Hindlimb muscle (tissue), 1 donor: Measurements from ENCODE around the gene DNAJC6. TPM values are rescaled to one million over a fixed set of nuclear protein-coding genes. Genes with fewer than 3 reads are reported as not detected.
A peak's percentile ranks its signal among the peaks of the same experiment; 100 is the strongest.

Source experiments
- DNase-seq: peaks from one replicate; pipeline ENCODE4 v3.0.0-alpha.2; 2013
- polyA plus RNA-seq: library from polyadenylated mRNA; unstranded; fragments of 120-200 nt; gene quantifications from one replicate; pipeline ENCODE4 v1.2.1, GENCODE V29; 2013; ENCODE audit not compliant: insufficient read length

DNAJC6 gene
- polyA plus RNA-seq, 1 donor = 0.56 TPM

DNA sequence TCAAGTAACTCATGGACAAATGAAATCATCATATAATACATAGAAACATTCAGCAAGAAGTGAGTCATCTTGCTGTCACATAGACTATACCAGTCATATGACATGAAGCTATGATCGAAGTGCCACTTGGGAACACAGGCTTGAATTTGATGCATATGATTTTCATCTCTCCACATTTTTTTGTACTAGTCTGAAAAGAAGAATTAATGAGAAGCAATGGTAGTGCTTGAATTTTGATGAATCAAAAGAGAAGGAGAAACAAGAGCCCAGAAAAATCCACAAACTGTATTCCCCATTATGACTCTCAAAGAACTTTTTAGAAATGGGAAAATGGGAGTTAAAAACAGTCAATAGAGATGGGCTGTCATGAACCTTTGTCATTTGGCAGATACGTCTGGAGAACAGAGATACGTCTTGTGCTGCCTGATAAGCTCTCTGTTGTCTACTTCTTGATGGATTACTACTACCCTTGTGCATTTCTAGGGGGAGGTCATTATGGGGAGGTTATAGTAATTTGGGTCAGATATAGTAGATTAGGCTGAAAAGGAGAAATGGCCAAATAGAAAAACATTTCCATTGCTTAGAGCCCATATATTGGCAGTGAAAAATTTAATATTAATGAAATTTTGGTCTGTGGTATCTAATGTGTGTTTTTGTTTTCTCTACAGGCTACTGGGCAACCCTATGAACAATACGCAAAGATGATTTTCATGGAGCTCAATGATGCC, 103.1 kb downstream of the DNAJC6 start:
- DNase-seq = no peak

DNA sequence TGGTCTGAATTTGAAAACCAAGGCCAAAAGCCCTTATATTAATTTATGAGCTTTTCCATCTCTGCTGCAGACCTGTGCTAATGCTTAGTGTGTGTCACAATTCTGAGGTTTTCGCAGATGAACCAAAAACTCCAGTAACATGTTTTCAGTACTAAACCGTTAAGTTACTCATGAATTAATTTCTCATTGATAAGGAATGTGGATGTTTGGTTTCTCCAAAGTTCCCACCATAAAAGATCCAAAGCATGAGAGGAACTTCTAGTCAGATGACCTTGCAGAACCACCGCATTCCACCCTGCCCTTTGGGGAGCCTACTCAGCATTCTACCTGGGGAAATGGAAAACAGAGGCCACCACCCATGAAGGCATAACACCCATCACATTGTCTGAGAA, 103.6 kb downstream of the DNAJC6 start:
- DNase-seq = no peak

DNA sequence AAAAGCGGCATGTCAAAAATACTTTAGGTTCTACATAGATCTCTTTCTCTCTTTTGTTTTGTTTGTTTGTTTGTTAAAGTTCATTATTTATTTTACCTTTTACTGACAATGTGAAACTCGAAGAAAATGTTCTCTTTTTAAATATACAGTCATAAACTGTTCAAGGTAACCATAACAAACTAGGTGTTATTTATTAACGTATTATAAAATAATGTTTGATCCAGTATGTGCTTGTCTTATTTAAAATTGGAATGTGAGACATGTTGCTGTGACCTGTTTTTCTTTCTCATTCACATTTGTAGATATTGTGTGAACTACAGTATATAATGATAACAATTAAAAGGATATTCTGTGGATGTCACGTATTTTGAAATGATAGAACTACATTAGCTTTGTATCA, 105.2 kb downstream of the DNAJC6 start:
- no peak for DNase-seq

DNA sequence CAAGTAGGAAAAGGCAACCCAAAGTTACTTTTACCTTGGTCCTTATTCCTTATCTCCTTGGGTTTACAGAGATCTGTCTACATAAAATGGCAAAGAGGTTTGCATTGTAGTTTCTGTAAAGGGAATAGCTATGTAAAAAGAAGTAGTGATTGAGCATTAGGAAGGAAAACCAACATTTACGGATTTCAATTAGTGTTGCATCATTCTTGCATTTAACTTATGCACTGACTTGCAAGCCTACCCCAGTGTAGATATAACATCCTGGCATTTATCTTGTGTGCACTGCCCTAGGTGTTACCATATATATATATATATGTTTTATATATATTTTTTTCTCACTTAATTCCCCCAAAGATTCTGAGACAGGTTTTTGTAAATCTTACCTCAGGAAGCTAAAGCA, 107.4 kb downstream of the DNAJC6 start:
- DNase-seq = no peak

DNA sequence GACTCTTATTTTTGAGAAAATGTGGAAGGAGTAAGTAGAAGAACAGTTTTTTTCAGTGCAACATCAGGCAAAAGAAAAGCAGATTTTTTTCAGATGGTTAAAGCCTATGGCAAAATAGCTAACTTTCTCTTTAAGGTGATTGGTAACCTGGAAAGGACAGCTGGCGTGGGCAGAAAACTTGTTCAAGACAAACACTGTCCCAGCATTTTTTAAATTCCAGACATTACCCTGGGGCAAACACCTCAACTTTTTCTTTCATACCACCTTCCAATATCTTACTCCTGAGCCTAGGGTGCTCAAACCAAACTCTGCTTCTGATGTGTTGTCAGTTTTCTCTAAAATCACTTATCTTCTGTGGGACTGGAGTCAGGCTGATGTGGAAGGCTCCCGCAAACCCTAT, 108.4 kb downstream of the DNAJC6 start:
- DNase-seq = no peak

DNA sequence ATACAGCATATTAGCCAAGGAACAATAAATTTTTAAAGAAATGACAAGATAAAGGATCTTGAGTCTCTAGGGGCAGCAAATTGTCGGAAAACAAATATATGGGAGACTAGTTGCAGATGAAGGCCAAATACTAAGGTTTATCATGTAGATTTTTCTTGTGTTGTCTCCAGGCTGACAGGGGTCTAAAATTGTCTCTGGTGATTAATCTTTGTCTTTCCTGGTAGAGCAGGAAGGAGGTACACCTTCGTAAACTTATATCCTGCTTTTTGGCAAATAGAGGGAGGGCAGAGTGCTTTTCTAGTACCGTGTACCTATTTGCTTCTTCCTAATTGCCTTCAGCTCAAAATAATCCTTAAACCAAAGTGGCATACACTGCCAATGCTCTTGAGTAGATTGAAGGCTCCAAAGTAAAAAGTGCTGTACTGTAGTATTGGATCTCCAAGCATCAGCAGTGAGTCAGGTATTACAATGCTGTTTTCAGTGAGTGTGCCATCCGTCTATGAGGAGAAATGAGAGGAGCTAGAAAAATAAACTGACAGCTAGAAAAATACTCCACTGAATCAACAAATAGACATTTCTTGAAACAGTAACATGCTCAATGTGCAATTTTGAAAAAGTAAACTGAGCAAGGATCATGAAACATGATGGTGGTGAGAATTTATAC, 109.3 kb downstream of the DNAJC6 start:
- DNase-seq = no peak

DNA sequence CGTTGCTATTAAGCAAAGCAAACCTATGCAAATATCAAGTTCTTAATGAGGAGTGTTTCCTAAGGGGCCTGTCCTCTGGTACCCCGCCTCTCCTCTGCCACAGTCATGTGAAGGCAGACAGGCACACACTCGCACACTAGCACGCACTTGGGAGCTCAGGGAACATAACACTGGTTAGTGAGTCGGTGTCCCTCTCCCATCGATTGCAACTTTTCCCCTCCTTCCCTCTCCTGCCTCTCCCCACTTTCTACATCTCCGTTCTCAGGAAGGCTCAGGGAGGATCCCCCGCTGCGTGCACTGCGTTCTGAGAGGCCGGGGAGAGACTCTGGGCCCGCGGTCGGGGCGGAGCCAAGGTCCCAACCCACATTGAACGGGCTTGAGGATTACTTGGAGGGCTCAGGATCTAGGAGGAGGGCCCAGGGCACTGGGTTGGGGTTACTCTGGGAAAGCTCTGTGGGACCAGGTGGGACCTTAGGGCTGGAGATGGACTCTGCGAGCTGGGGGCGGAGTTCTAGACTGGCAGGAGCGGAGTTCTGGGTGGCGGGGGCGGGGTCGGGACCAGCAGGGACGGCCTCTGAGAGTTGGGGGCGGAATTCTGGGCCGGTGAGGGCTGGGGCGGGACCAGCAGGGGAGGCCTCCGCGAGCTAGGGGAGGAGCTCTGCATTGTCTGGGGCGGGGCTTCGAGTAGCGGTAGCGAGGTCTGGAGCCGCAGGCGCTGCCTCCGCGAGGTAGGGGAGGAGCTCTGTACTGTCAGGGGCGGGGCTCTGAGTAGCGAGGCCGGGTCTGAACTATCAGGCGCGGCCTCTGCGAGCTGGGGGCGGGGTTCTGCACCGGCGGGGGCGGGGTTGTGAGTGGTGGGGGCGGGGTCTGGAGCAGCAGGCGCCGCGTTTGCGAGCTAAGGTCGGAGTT, 110.6 kb downstream of the DNAJC6 start:
- DNase-seq = peak; percentile 96

DNA sequence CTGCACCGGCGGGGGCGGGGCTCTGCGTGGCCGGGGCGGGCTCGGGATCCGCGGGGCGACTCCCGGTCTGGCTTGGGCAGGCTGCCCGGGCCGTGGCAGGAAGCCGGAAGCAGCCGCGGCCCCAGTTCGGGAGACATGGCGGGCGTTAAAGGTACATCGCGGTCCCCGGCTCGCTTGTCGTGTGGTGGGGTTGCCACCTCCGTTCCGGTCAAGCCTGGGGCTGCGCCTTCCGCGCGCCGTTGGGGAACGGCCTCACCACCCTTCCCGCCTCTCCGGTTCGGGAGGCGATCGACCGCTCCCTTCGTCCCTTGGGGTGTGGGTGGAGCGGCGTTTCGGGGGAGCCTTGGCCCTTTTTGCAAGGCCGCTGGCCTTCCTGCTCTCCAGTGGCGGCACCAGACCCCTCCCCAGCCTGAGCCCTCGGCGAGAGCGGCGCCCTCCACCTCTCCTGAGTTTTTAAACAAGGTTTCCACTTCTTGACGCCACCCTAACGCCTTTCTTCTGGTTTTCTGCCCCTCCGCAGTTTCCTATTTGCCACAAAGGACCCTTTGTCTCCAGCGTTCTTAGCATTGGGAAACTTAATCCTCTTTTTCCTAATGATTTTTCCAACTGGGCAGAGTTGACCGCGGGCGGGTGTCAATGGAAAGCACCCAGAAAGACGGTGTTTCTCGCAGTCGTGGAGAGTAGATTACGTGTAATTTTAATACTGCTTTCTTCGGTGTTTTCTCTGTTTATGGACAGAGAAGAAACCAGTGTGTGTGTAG, 111.4 kb downstream of the DNAJC6 start, which contains the start of the genes LEPR and LEPROT:
Gene LEPR, plus strand, starts transcription at position 79 of the 761 bp plus-strand sequence. CDS start 144,898 bp downstream, outside the sequence.
Gene LEPROT, plus strand, starts transcription at position 79 of the 761 bp plus-strand sequence. Its CDS starts 57 bp downstream, at position 136.
- DNase-seq = no peak

DNA sequence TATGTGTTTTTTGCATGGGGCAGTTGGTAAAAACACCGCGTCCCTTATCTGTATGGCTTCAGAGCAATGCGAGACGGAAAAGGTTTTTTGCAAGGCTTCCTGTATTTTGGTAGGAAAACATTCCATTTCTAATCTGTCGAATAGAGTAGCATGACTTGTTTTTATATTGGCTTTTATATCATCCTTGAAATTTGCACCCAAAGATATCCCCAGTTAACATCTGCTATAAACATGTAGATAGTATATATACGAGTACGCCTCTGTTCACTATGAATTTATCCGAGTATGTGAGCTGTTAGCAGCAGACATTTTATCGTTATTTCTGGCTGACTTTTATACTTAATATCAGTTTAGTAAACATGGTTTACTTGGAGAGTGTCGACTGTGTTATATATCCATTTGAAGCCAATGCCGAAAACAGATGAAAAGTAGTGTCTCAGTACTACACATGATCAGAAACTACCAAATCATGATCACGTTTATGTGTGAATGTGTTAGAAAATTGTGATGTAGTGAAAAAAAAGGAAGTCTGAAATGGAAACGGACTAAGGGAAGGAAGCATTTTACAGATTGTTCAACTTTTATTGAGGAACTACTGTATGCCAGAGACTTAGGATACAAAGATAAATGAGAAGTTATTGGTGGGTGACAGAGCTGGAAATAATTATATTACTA, 112.1 kb downstream of the DNAJC6 start:
- peak; percentile 5 for DNase-seq

DNA sequence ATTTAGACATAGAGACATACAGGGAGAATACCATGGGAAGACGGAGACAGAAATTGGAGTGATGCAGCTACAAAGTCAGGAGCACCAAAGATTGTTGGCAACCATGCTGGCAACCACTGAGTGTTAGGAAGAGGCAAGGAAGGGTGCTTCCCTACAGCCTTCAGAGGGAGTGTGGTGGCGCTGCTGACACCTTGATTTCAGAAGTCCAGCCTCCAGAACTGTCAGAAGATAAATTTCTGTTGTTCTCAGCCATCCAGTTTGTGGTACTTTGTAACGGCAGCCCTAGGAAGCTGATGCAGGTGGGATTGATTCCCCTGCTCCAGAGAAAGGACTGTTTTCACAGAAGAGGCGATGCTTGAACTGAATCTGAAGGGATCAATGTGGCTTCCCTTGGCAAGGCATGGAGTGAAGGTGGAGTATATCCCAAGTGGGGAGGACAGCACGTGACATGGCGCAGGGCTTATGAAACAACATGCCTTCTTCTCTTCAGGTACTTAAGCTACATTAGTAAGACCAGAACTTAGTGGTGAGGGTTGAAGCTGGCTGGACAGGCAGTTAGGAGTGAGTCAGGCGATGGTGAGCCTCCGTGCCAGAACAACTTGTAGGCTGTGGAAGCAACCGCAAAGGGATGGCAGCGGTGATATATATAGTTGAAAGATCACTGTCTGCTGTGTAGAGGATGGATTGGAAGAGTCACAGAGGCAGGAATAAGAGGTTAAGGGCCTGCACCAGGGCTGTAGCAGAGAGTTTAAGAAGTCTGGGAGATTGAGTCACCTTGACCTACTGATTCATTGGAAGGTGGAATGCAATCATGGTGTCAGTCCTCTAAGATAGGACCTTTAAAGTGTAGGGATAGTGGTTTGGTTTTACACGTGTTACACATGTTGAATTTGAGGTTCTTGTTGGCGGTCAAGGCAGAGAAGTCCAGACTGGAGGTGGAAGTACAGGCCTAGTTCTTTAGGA, 113.2 kb downstream of the DNAJC6 start:
- DNase-seq = no peak

DNA sequence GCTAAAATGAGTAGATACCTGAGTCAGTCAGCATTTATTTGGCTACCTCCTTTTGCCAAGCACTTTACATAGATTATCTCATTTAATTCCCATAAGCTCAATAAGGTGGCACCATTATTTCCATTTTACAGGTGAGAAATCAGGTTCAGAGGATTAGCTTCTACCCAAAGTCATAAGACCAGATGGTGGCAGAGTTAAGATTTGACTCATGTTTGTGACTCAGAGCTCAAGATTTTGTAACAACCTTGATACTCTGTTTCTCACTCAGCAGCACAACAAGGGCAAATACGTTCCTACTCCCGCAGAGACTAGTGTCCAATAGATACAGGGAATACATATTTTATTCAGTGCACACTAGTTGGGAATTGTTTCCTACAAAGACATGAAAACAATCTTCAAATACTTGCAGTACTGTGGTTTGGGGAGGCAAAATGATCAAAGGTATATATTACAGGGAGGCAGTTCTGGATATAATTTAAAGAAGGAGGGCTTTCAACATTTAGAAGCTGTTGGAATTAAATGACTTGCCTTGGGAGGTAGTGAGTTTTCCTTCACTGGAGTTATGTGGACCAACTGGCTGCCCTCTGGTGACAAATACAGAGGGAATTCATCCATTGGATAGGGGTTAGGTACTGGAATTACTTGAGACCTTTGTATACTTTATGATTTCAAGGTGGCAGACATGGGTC, 114.7 kb downstream of the DNAJC6 start:
- DNase-seq = no peak

DNA sequence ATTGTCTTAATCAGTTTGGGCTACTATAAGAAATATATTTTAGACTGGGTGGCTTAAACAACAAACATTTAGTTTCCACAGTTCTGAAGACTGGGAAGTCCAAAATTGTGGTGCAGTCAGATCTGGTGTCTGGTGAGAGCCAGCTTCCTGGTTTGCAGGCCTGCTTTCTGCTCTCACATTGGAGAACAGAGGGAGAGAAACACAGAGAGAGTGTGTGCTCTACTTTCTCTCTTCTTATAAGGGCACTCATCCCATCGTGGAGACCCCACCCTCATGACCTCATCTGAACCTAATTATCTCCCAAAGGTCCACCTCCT, 115.2 kb downstream of the DNAJC6 start:
- no peak for DNase-seq

DNA sequence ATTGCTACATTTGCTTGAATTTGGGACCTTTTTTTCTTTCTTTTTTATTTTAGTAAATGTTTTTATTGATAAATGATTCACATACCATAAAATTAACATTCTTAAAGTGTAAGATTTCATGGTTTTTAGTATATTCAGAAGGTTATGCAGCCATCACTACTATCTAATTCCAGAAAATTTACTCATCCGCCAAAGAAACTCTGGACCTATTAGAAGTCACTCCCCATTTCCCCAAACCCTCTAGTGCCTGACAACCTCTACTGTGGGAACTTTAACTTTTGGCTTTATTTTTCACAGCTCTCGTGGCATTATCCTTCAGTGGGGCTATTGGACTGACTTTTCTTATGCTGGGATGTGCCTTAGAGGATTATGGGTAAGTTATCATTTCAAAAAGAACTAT, 115.7 kb downstream of the DNAJC6 start:
- DNase-seq = no peak

DNA sequence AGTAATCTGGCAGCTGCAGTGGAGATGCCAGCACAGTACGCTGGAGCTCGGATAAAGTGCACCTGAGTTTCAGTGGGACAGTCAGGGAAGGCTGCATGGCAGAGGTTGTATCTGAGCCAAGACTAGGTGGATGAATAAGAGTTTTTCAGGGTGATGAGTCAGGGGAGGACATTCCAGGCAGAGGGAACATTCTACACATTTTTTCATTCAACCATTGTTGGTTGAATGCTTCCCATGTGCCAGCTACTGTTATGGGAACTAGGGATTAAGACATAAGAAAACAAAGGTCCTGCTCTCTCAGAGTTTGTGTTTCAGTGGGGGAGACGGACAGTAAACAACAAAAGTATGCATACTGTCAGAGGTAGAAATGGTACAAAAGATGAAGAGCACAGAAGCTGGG, 116.4 kb downstream of the DNAJC6 start:
- no peak for DNase-seq

DNA sequence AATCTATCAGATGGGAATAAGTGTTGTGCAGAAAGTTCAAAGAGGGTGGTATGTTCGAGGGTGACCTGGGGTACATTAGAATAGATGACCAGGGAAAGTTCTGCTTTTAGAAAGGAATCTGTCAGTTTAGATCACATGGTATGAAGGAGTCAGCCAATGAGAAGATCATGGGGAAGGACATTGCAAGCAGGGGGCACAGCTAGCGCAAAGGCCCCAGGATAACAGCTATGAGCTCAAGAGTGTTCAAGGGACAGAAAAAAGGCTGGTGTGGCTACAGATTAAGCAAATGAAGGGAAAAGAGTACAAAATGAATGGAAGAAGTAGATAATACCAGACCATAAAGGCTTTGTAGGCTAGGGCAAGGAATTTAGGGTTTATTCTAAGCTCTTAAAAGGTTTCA, 119.7 kb downstream of the DNAJC6 start:
- DNase-seq = no peak

DNA sequence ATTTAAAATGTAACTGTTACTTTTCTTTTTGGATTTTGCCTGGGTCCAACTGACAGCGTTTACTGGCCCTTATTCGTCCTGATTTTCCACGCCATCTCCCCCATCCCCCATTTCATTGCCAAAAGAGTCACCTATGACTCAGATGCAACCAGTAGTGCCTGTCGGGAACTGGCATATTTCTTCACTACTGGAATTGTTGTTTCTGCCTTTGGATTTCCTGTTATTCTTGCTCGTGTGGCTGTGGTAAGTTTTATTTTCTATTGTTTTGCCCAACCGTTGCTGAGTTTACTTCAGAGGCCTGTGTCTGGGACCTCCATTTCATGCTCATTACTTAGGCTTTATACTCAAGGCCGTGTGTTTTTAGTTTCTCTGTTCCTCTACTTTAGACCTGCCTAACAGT, 120.5 kb downstream of the DNAJC6 start:
- no peak for DNase-seq

DNA sequence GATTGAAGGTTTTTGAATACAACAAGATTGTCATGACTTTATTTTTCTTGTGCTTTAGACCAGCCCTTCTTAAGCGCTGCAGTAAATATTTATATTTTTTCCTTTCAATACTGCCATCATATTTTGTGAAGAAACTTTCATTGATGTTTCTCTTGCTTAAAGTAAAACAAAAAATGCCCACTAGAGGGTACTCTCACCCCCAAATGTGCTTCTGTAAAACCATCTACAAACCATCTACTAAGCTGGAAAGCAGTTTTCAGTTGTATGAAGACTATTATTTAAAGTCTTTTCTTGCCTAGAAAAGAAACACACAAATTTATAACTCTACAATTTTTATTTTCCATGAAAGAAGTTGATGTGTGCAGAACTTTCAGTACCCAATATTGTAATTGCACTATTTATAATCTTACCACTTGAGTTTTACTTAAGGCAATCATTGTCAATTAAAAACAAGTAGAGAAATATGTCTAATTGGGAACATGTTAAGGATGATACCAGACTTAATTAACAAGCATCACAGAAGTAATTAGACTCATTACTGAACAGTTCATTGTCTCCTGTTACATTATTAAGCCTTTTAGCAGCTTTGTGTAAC, 121.9 kb downstream of the DNAJC6 start:
- peak; percentile 32 for DNase-seq

DNA sequence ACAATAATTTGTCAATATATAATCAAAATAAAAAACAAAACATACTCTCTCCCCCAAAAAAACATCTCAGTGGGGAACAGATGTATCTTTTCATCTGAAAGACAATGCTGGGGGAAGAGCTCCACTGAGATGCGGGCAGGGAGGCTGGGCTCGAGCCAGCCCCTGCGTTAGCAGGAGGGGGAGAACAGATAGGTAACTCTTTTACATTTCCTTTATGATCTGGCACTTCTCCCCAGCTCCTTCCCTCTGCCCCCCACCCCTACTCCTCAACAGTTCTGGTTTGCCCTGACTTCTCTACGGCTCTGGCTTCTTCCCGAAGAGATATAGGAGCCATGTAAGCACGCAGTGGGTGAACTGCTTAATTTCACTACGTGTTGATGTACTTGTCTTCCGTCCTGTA, 123.6 kb downstream of the DNAJC6 start:
- DNase-seq = no peak

DNA sequence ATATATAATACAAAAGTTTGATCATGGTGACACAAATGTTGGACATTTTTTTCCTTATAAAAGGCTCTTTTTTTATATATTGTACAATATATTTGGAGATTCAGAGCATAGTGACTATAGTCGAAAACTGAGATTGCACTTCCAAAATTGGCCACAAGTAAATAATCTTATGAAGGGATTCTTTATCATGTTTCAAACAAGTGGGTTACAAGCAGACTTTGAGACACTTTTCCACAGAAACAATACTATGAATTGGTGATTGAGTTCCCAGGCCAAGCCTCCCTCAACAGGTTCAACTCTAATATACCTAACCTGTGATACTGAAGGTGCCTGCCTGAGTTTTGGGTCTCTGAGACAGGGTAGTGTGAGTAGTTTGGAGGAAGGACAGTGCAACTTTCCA, 124.9 kb downstream of the DNAJC6 start:
- DNase-seq = peak; percentile 9

DNA sequence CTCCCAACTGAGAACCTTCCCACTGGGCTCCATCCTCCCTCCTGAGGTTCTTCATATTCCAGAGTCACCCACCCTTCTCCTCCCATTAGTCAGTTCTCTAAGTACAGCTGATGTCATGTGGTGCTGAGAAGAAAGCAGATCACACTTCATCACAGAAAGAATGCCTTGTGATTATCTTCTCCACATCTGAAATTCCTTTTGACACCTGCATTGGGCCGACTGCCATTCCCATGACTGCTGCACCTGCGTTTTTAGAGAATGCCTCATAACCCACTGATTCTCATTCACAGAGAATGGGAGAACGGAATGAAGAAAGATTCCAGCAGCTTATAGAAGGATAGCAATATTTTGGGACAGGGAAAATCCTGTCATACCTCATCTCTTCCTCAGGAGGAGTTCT, 125.4 kb downstream of the DNAJC6 start:
- DNase-seq = no peak
